A549 (cell line): ENCODE measurements around the gene CDK5RAP2. TPM values are rescaled to one million over a fixed set of nuclear protein-coding genes. Genes with fewer than 3 reads are reported as not detected.

Experiments used
- ATAC-seq, 2 experiments: fragments of 200-7000 bp in 1 of 2; fragments of >200 bp in 1 of 2; cut with Nextera tagmentation in 1 of 2; cut with Tn5 transposase in 1 of 2; 3 replicates each; pipeline versions ENCODE4 v1.8.0 to v1.9.1; 2018 to 2020; ENCODE audit warnings: mild to moderate bottlenecking in 1 of 2, moderate library complexity in 1 of 2
- CTCF ChIA-PET: fragments of 300-600 bp; sonication (Branson Sonifier 250); formaldehyde crosslinking; extraction: SDS; loops from one replicate; lab custom pipeline; 2021; ENCODE audit warnings: antibody characterized with exemption, inconsistent platforms; lab: Yijun Ruan, JAX
- POLR2A ChIA-PET: fragments of 350-600 bp; formaldehyde crosslinking; extraction: SDS; loops from one replicate; lab custom pipeline; 2021; ENCODE audit warnings: antibody characterized with exemption, inconsistent platforms; lab: Yijun Ruan, JAX
- DNase-seq, 2 experiments: peaks; one replicate each; pipeline versions ENCODE4 v3.0.0 to v3.0.0-alpha.2; 2011 to 2016; ENCODE audit warnings: low read depth in 1 of 2, low spot score in 1 of 2
- FAIRE-seq: peaks from 2 replicates; lab custom pipeline; 2011; peaks lifted over from hg19 to GRCh38; lab: Jason Lieb, UNC
- H3K27ac ChIP-seq, 2 experiments: fragments of >200 bp; sonication (Bioruptor Twin); formaldehyde crosslinking; 3 replicates each; pipeline ENCODE4 v1.5.1; 2016 to 2017
- H3K4me1 ChIP-seq: fragments of >200 bp; sonication (Bioruptor Twin); formaldehyde crosslinking; 3 replicates; pipeline ENCODE4 v1.6.1; 2016
- H3K4me2 ChIP-seq: fragments of >200 bp; sonication (Bioruptor Twin); formaldehyde crosslinking; 3 replicates; pipeline ENCODE4 v1.6.1; 2016
- H3K4me3 ChIP-seq: fragments of >200 bp; sonication (Bioruptor Twin); formaldehyde crosslinking; 3 replicates; pipeline ENCODE4 v1.5.1; 2016
- H3K9me3 ChIP-seq: fragments of >200 bp; sonication (Bioruptor Twin); formaldehyde crosslinking; 3 replicates; pipeline ENCODE4 v1.6.1; 2016
- BHLHE40 ChIP-seq: IDR thresholded peaks from 2 replicates; pipeline ENCODE4 v1.6.1; 2012; ENCODE audit warnings: low read depth, low read length, inconsistent platforms
- CBX2 ChIP-seq: fragments of 200-600 bp; sonication (generic); IDR thresholded peaks from 2 replicates; pipeline ENCODE4 v1.6.1; 2016; ENCODE audit warnings: low read depth, mild to moderate bottlenecking, borderline replicate concordance
- CEBPB ChIP-seq, 2 experiments: fragments of >200 bp in 1 of 2; sonication (Bioruptor Twin) in 1 of 2; formaldehyde crosslinking in 1 of 2; IDR thresholded peaks; 2 replicates each; pipeline ENCODE4 v1.6.1; 2012 to 2016
- CHD2 ChIP-seq: fragments of 150-350 bp; IDR thresholded peaks from 2 replicates; pipeline ENCODE4 v1.6.1; 2014; ENCODE audit warnings: low read length; ENCODE audit not compliant: partially characterized antibody
- CHD4 ChIP-seq: fragments of 200-600 bp; sonication (generic); IDR thresholded peaks from 2 replicates; pipeline ENCODE4 v1.6.1; 2016; ENCODE audit warnings: antibody characterized with exemption, mild to moderate bottlenecking, borderline replicate concordance
- EP300 ChIP-seq, 2 experiments: fragments of >200 bp; sonication (Bioruptor Twin); formaldehyde crosslinking; IDR thresholded peaks; 2 replicates in 1 of 2; 3 replicates in 1 of 2; pipeline ENCODE4 v1.6.1; 2016 to 2017
- FOSL2 ChIP-seq, 2 experiments: fragments of 450-650 bp in 1 of 2; fragments of >200 bp in 1 of 2; sonication (Bioruptor Twin) in 1 of 2; formaldehyde crosslinking; IDR thresholded peaks; 2 replicates each; pipeline versions ENCODE4 v1.5.0 to v1.6.1; 2016 to 2020; ENCODE audit warnings: mild to moderate bottlenecking in 1 of 2, moderate library complexity in 1 of 2
- HDAC2 ChIP-seq: fragments of 200-600 bp; sonication (generic); IDR thresholded peaks from 2 replicates; pipeline ENCODE4 v1.6.1; 2016
- HOXB13 ChIP-seq: fragments of 250-450 bp; sonication (Bioruptor Pico); IDR thresholded peaks from 2 replicates; pipeline ENCODE4 v1.5.0; 2020; ENCODE audit warnings: low read depth, mild to moderate bottlenecking, moderate library complexity
- HOXB5 ChIP-seq: fragments of 250-450 bp; sonication (Bioruptor Pico); IDR thresholded peaks from 2 replicates; pipeline ENCODE4 v1.5.0; 2020; ENCODE audit warnings: mild to moderate bottlenecking, moderate library complexity
- MAZ ChIP-seq: fragments of 150-350 bp; IDR thresholded peaks from 2 replicates; pipeline ENCODE4 v1.6.1; 2014; ENCODE audit warnings: antibody characterized with exemption, low read depth, low read length, borderline replicate concordance
- PBX3 ChIP-seq: IDR thresholded peaks from 2 replicates; pipeline ENCODE4 v1.6.1; 2012
- PHF8 ChIP-seq: fragments of 200-600 bp; sonication (generic); IDR thresholded peaks from 2 replicates; pipeline ENCODE4 v1.6.1; 2016; ENCODE audit warnings: low read depth, mild to moderate bottlenecking, antibody characterized with exemption, moderate library complexity, borderline replicate concordance
- POLR2A ChIP-seq: IDR thresholded peaks from 2 replicates; pipeline ENCODE4 v1.6.1; 2012; ENCODE audit warnings: mild to moderate bottlenecking, low read length
- POLR2AphosphoS2 ChIP-seq: conservative IDR thresholded peaks from 2 replicates; pipeline ENCODE4 v1.6.1; 2012; ENCODE audit warnings: low read length, improper control_type of control experiment, inconsistent platforms
- RAD21 ChIP-seq, 2 experiments: fragments of >200 bp in 1 of 2; sonication (Bioruptor Twin) in 1 of 2; formaldehyde crosslinking in 1 of 2; IDR thresholded peaks in 1 of 2; conservative IDR thresholded peaks in 1 of 2; 2 replicates in 1 of 2; 3 replicates in 1 of 2; pipeline ENCODE4 v1.6.1; 2012 to 2018; ENCODE audit warnings: inconsistent platforms in 1 of 2
- RARB ChIP-seq: fragments of 250-450 bp; sonication (Bioruptor Pico); IDR thresholded peaks from 2 replicates; pipeline ENCODE4 v1.8.0; 2021; ENCODE audit warnings: mild to moderate bottlenecking, moderate library complexity
- REST ChIP-seq: fragments of 200-600 bp; sonication (generic); IDR thresholded peaks from 2 replicates; pipeline ENCODE4 v1.6.1; 2016; ENCODE audit warnings: antibody characterized with exemption, mild to moderate bottlenecking, moderate library complexity
- SMC3 ChIP-seq: fragments of >200 bp; sonication (Bioruptor Twin); formaldehyde crosslinking; IDR thresholded peaks from 3 replicates; pipeline ENCODE4 v1.6.1; 2018; ENCODE audit warnings: inconsistent platforms
- TFCP2L1 ChIP-seq: fragments of 250-450 bp; sonication (Bioruptor Pico); IDR thresholded peaks from 2 replicates; pipeline ENCODE4 v1.5.0; 2021; ENCODE audit warnings: mild to moderate bottlenecking
- TP53 ChIP-seq: fragments of 250-450 bp; sonication (Bioruptor Pico); IDR thresholded peaks from 2 replicates; pipeline ENCODE4 v1.5.0; 2021; ENCODE audit warnings: mild to moderate bottlenecking, moderate library complexity
- ZFP36 ChIP-seq: fragments of 450-650 bp; IDR thresholded peaks from 2 replicates; pipeline ENCODE4 v1.6.1; 2014; ENCODE audit warnings: borderline replicate concordance; ENCODE audit not compliant: partially characterized antibody
- ZNF302 ChIP-seq: fragments of 250-450 bp; sonication (Bioruptor Pico); IDR thresholded peaks from 2 replicates; pipeline ENCODE4 v1.9.0; 2021; ENCODE audit warnings: inconsistent platforms, mild to moderate bottlenecking, moderate library complexity
- ZSCAN20 ChIP-seq: fragments of 250-450 bp; sonication (Bioruptor Pico); IDR thresholded peaks from 2 replicates; pipeline ENCODE4 v1.8.0; 2022; ENCODE audit warnings: mild to moderate bottlenecking, moderate library complexity
- whole genome bisulfite sequencing: methylation state at CpG from one replicate; pipeline ENCODE4 v1.1.6; 2017; ENCODE audit errors: missing lambda C conversion rate; 5-methylcytosine and 5-hydroxymethylcytosine counted together
- polyA plus RNA-seq, 4 experiments: library from polyadenylated mRNA; depleted of rRNA in 3 of 4; stranded (reverse); fragments of >200 nt; fragmentation: RNase III in 1 of 4; extraction: RNeasy Plus Mini Kit Qiagen cat#74134 plus additional on column Dnase treatment in 1 of 4; gene quantifications; 2 replicates in 3 of 4; 3 replicates in 1 of 4; pipeline ENCODE4 v1.2.3, GENCODE V29; 2011 to 2017
- TF ChIP-seq, protein P1 (sequence below): IDR thresholded peaks from 2 replicates; pipeline ENCODE4 v1.6.1; 2012
- TF ChIP-seq, protein P2 (sequence below): IDR thresholded peaks from 2 replicates; pipeline ENCODE4 v1.6.1; 2012; ENCODE audit warnings: low read depth, borderline replicate concordance

CDK5RAP2 gene
- polyA plus RNA-seq, 2 of the 4 experiments (the other 2 are of a cell fraction): 29.1 to 44.6 TPM

DNA sequence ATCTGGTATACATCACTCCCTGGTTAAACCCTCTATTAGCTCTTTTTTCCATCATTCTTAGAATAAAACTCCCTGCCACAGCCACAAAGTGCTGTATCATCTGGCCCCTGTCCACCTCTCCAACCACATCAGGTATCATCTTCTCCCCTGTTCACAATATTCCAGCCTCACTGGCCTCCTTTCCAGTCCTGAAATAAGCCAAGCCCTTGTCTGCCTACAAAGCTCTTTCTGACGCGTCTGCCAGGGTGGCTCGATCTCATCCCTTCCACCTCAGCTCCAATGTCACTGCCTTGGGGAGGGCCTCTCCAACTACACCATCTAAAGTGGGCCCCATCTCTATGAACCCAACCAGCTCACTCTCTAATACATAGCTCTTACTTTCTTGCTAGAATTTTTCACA lies 21.5 kb downstream of the CDK5RAP2 start:
- Histone ChIP-seq H3K27ac (no peak overlapping the region), H3K4me3 (no peak overlapping the region), H3K9me3 (no peaks in the 10 kb centered on the region), H3K4me2 (no peak overlapping the region), H3K4me1 (no peaks in the 10 kb centered on the region)
- ChIA-PET CTCF (interaction anchor here (2.2 kb wide), 1 partner anchor 21 kb away, joined by 8 read pairs; no protein-coding TSS in a partner anchor), POLR2A (no interaction called here)
- ATAC-seq (no peak), DNase-seq (no peak), FAIRE-seq (no peak)
- TF ChIP-seq CEBPB (IDR thresholded peaks at IDR 0.05) (no peak), EP300 (IDR thresholded peaks at IDR 0.05) (no peak), RARB (CRISPR knock-in tag) (no peak), TFCP2L1 (CRISPR knock-in tag) (no peak), HOXB5 (CRISPR knock-in tag) (no peak), MAZ (no peak), CHD2 (no peak), ZSCAN20 (CRISPR knock-in tag) (no peak), PHF8 (no peak), FOSL2 (IDR thresholded peaks at IDR 0.05) (no peak), FOSL2 (CRISPR knock-in tag; IDR thresholded peaks at IDR 0.05) (no peak), RAD21 (conservative IDR thresholded peaks at IDR 0.05 in 1 of 2, IDR thresholded peaks at IDR 0.05 in 1 of 2) (no peak), ZFP36 (no peak)
- TF ChIP-seq, protein P1, sequence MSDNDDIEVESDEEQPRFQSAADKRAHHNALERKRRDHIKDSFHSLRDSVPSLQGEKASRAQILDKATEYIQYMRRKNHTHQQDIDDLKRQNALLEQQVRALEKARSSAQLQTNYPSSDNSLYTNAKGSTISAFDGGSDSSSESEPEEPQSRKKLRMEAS: no peak
- TF ChIP-seq, protein P2, sequence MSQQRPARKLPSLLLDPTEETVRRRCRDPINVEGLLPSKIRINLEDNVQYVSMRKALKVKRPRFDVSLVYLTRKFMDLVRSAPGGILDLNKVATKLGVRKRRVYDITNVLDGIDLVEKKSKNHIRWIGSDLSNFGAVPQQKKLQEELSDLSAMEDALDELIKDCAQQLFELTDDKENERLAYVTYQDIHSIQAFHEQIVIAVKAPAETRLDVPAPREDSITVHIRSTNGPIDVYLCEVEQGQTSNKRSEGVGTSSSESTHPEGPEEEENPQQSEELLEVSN: no peak
- WGBS: 97% methylated on average over 3 of the region's 3 CpGs

DNA sequence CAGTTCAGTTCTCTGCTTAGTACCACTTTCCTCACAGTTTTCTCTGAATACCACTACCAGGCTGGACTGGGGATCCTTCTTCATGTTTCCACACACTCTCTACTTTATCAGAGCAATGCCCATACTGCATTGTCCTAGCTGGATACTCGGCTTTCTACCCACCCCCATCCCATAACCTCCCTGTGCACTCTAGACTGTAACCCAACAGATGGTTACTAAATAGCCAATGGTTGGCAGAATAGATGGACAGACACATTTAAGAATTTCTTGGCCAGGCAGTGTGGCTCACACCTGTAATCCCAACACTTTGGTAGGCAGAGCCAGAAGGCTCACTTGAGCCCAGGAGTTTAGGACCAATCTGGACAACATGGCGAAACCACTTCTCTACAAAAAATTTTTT lies 22.8 kb downstream of the CDK5RAP2 start:
- DNase-seq (no peak), FAIRE-seq (no peak), ATAC-seq (no peak)
- WGBS: 41% methylated on average over 2 of the region's 2 CpGs
- H3K9me3 ChIP-seq: no peaks in the 10 kb centered on the region
- no peak overlapping the region for H3K27ac ChIP-seq
- POLR2A ChIA-PET: no interaction called here
- no peaks in the 10 kb centered on the region for H3K4me1 ChIP-seq
- CTCF ChIA-PET: interaction anchor here (1.1 to 2.2 kb wide), 3 partner anchors 19 to 207 kb away, joined by 3 to 8 read pairs (median 3); no protein-coding TSS in a partner anchor
- TF ChIP-seq POLR2A (no peak), BHLHE40 (no peak), POLR2AphosphoS2 (no peak), SMC3 (no peak), HDAC2 (no peak), CHD4 (no peak), TP53 (CRISPR knock-in tag) (no peak), CBX2 (no peak), ZFP36 (no peak), EP300 (IDR thresholded peaks at IDR 0.05) (no peak), ZNF302 (CRISPR knock-in tag) (no peak), HOXB5 (CRISPR knock-in tag) (no peak), CEBPB (IDR thresholded peaks at IDR 0.05) (no peak), RAD21 (conservative IDR thresholded peaks at IDR 0.05 in 1 of 2, IDR thresholded peaks at IDR 0.05 in 1 of 2) (no peak)
- TF ChIP-seq, protein P2: no peak
- H3K4me3 ChIP-seq: no peak overlapping the region
- H3K4me2 ChIP-seq: no peak overlapping the region

- ATAC-seq: no peak
- no peak for TF ChIP-seq SMC3
- no peak for TF ChIP-seq PBX3
- TF ChIP-seq POLR2AphosphoS2: no peak
- no peak for TF ChIP-seq EP300 (IDR thresholded peaks at IDR 0.05)
- TF ChIP-seq ZNF302 (CRISPR knock-in tag): no peak
- TF ChIP-seq HOXB13 (CRISPR knock-in tag): no peak
- TF ChIP-seq, protein P2: no peak
- no peak for TF ChIP-seq REST
Measured at GRCh38 chr9:120556775-120557174, 23.2 kb downstream of the CDK5RAP2 start.

More at GRCh38 chr9:120556775-120557174, 23.2 kb downstream of the CDK5RAP2 start:
- H3K4me2 ChIP-seq: no peak overlapping the region
- H3K4me3 ChIP-seq: no peak overlapping the region
- H3K9me3 ChIP-seq: no peaks in the 10 kb centered on the region
- FAIRE-seq: no peak
- no peak overlapping the region for H3K27ac ChIP-seq
- no peak for DNase-seq
- ChIA-PET POLR2A (no interaction called here), CTCF (interaction anchor here (1.1 to 1.5 kb wide), 3 partner anchors 8 to 207 kb away, joined by 3 to 4 read pairs (median 3); no protein-coding TSS in a partner anchor)
- WGBS: 93% methylated on average over 3 of the region's 3 CpGs
- no peaks in the 10 kb centered on the region for H3K4me1 ChIP-seq
